GM12878 (cell line): ENCODE results near the gene CRTC1. TPM values are rescaled to one million over a fixed set of nuclear protein-coding genes. Genes with fewer than 3 reads are reported as not detected.

Source experiments
- ATAC-seq: fragments of 200-7000 bp; cut with Tn5 transposase; 3 replicates; pipeline ENCODE4 v1.9.1; 2020; ENCODE audit warnings: mild to moderate bottlenecking, moderate library complexity
- BruUV-seq: library from RNA; stranded (reverse); fragments of 400-500 nt; replicated peaks from 2 replicates; lab custom pipeline; 2021; lab: Mats Ljungman, UMichigan
- CTCF ChIA-PET: fragments of 300-600 bp; sonication (Branson Sonifier 250); formaldehyde crosslinking; extraction: SDS; loops from one replicate; lab custom pipeline; 2021; ENCODE audit warnings: inconsistent platforms; lab: Yijun Ruan, JAX
- POLR2A ChIA-PET: fragments of 350-600 bp; formaldehyde crosslinking; extraction: SDS; loops from one replicate; lab custom pipeline; 2021; ENCODE audit warnings: inconsistent platforms; lab: Charles Lee
- RAD21 ChIA-PET: fragments of 300-600 bp; sonication (Branson Sonifier 250); formaldehyde crosslinking; loops from one replicate; lab custom pipeline; 2023; ENCODE audit warnings: antibody characterized with exemption; ENCODE audit not compliant: unreplicated experiment; lab: Charles Lee
- SMC1A ChIA-PET: fragments of 300-600 bp; sonication (Branson Sonifier 250); formaldehyde crosslinking; loops from one replicate; lab custom pipeline; 2023; ENCODE audit not compliant: unreplicated experiment, uncharacterized antibody; lab: Charles Lee
- DNase-seq: peaks from one replicate; pipeline ENCODE4 v3.0.0-alpha.2; 2011; ENCODE audit warnings: low read depth, low spot score
- FAIRE-seq: peaks from 3 replicates; lab custom pipeline; 2011; peaks lifted over from hg19 to GRCh38; lab: Jason Lieb, UNC
- H2AFZ ChIP-seq: 2 replicates; pipeline ENCODE4 v1.6.0; 2011; ENCODE audit warnings: low read depth, low read length, control low read depth; ENCODE audit not compliant: control insufficient read depth
- H3K27ac ChIP-seq: 2 replicates; pipeline ENCODE4 v1.5.1; 2011; ENCODE audit warnings: control low read depth; ENCODE audit not compliant: control insufficient read depth, insufficient read depth
- H3K27me3 ChIP-seq, 2 experiments: replicated peaks in 1 of 2; 2 replicates each; pipeline versions ENCODE4 v1.6.0 to v1.6.1; 2011; ENCODE audit warnings: low read length in 1 of 2; ENCODE audit not compliant: control insufficient read depth in 2 of 2, insufficient read depth in 2 of 2
- H3K36me3 ChIP-seq, 2 experiments: 2 replicates each; pipeline ENCODE4 v1.5.1; 2011; ENCODE audit warnings: low read length in 1 of 2; ENCODE audit not compliant: control insufficient read depth in 2 of 2, insufficient read depth in 2 of 2
- H3K4me1 ChIP-seq: 2 replicates; pipeline ENCODE4 v1.6.1; 2011; ENCODE audit warnings: mild to moderate bottlenecking, low read length, moderate library complexity, mixed read lengths; ENCODE audit not compliant: control insufficient read depth, insufficient read depth
- H3K4me2 ChIP-seq: 2 replicates; pipeline ENCODE4 v1.6.0; 2011; ENCODE audit warnings: control low read depth; ENCODE audit not compliant: control insufficient read depth, insufficient read depth
- H3K4me3 ChIP-seq: fragments of 200-600 bp; sonication (generic); 2 replicates; pipeline ENCODE4 v1.5.1; 2016
- H3K79me2 ChIP-seq: 2 replicates; pipeline ENCODE4 v1.6.0; 2011; ENCODE audit warnings: low read length; ENCODE audit not compliant: control insufficient read depth, insufficient read depth
- H3K9ac ChIP-seq: 2 replicates; pipeline ENCODE4 v1.8.0; 2011; ENCODE audit warnings: low read length, control low read depth, mixed read lengths; ENCODE audit not compliant: control insufficient read depth, insufficient read depth
- H3K9me3 ChIP-seq: replicated peaks from 3 replicates; pipeline ENCODE4 v1.5.1; 2011; ENCODE audit warnings: mild to moderate bottlenecking, low read length; ENCODE audit not compliant: control insufficient read depth, insufficient read depth
- H4K20me1 ChIP-seq: 2 replicates; pipeline ENCODE4 v1.6.0; 2011; ENCODE audit not compliant: control insufficient read depth, insufficient read depth
- BCL11A ChIP-seq: IDR thresholded peaks from 2 replicates; pipeline ENCODE4 v1.6.1; 2011; ENCODE audit warnings: low read depth, low read length
- CBFB ChIP-seq: IDR thresholded peaks from 2 replicates; pipeline ENCODE4 v1.6.1; 2016; ENCODE audit warnings: antibody characterized with exemption, low read depth
- HDAC6 ChIP-seq: fragments of 200-600 bp; sonication (generic); IDR thresholded peaks from one replicate; pipeline ENCODE4 v1.8.0; 2017; ENCODE audit warnings: antibody characterized with exemption; ENCODE audit not compliant: unreplicated experiment
- IKZF1 ChIP-seq: fragments of 450-650 bp; conservative IDR thresholded peaks from 2 replicates; pipeline ENCODE4 v1.6.1; 2017; ENCODE audit warnings: antibody characterized with exemption, mild to moderate bottlenecking
- IKZF2 ChIP-seq, 2 experiments: fragments of 450-650 bp; IDR thresholded peaks; 2 replicates each; pipeline ENCODE4 v1.6.1; 2017; ENCODE audit warnings: mild to moderate bottlenecking in 2 of 2, moderate library complexity in 2 of 2
- MEF2A ChIP-seq: IDR thresholded peaks from 2 replicates; pipeline ENCODE4 v1.6.1; 2011; ENCODE audit warnings: low read depth, mild to moderate bottlenecking, low read length, moderate library complexity; ENCODE audit not compliant: insufficient read depth
- MTA3 ChIP-seq: IDR thresholded peaks from 2 replicates; pipeline ENCODE4 v1.6.1; 2012; ENCODE audit warnings: low read length, inconsistent platforms, borderline replicate concordance
- MYB ChIP-seq: fragments of 150-350 bp; IDR thresholded peaks from 2 replicates; pipeline ENCODE4 v1.6.1; 2014; ENCODE audit warnings: mild to moderate bottlenecking, low read depth, low read length, borderline replicate concordance
- NFYA ChIP-seq: IDR thresholded peaks from 2 replicates; pipeline ENCODE4 v1.6.1; 2011; ENCODE audit warnings: low read depth, mild to moderate bottlenecking, low read length, improper control_type of control experiment, borderline replicate concordance
- RBBP5 ChIP-seq: fragments of 200-600 bp; sonication (generic); conservative IDR thresholded peaks from 2 replicates; pipeline ENCODE4 v1.6.1; 2016
- REST ChIP-seq: IDR thresholded peaks from 2 replicates; pipeline ENCODE4 v1.6.1; 2012; ENCODE audit warnings: mild to moderate bottlenecking, low read depth, low read length
- SMC3 ChIP-seq: IDR thresholded peaks from 2 replicates; pipeline ENCODE4 v1.6.1; 2011; ENCODE audit warnings: low read length, improper control_type of control experiment, borderline replicate concordance
- SREBF1 ChIP-seq: IDR thresholded peaks from 2 replicates; pipeline ENCODE4 v1.6.1; 2012; ENCODE audit warnings: mild to moderate bottlenecking, low read length
- SUPT20H ChIP-seq: IDR thresholded peaks from 2 replicates; pipeline ENCODE4 v1.6.1; 2011; ENCODE audit warnings: low read depth, mild to moderate bottlenecking, low read length, moderate library complexity, borderline replicate concordance; ENCODE audit not compliant: control insufficient read depth
- ZBTB4 ChIP-seq: fragments of 450-650 bp; formaldehyde crosslinking; IDR thresholded peaks from 2 replicates; pipeline ENCODE4 v1.4.0; 2022; ENCODE audit warnings: mild to moderate bottlenecking, moderate library complexity
- ZZZ3 ChIP-seq: IDR thresholded peaks from 2 replicates; pipeline ENCODE4 v1.6.1; 2011; ENCODE audit warnings: low read depth; ENCODE audit not compliant: control insufficient read depth, insufficient read length
- WGBS: methylation state at CpG from one replicate; pipeline ENCODE4 v1.1.6; 2016; ENCODE audit warnings: low lambda C conversion rate; ENCODE audit not compliant: insufficient replicate concordance, insufficient coverage; ENCODE audit errors: missing lambda C conversion rate; 5-methylcytosine and 5-hydroxymethylcytosine counted together
- in situ Hi-C: fragments of 300-500 bp; cut with MboI; formaldehyde crosslinking; loops from 9 replicates; pipeline ENCODE4 v1.14.3; 2018; ENCODE audit warnings: mixed read lengths
- intact Hi-C: fragments of 100-400 bp; cut with micrococcal nuclease; formaldehyde crosslinking; loops from one replicate; pipeline ENCODE4 v1.14.2; 2022; ENCODE audit not compliant: unreplicated experiment
- polyA plus RNA-seq, 11 experiments: library from polyadenylated mRNA; depleted of rRNA in 4 of 11; unstranded in 6 of 11; stranded (reverse) in 5 of 11; fragments of >200 nt; fragmentation: Nextera tagmentation in 4 of 11; fragmentation: Illumina TruSeq in 1 of 11; extraction: Ambion mirVana in 4 of 11; extraction: Trizol in 1 of 11; gene quantifications; 1 replicate in 1 of 11; 2 replicates in 10 of 11; pipeline versions ENCODE4 v1.2.1 to v1.2.3, GENCODE V29; 2011 to 2016; ENCODE audit warnings: inconsistent platforms in 2 of 11, missing spikeins in 2 of 11, low read depth in 1 of 11
- total RNA-seq, 4 experiments: library from RNA; depleted of rRNA in 3 of 4; stranded (reverse); fragments of >200 nt in 3 of 4; fragmentation: Illumina TruSeq in 1 of 4; extraction: Trizol in 1 of 4; gene quantifications; 2 replicates each; pipeline versions ENCODE4 v1.2.1 to v1.2.3, GENCODE V29; 2013 to 2021

The CRTC1 gene
- total and polyA plus RNA-seq, 10 of the 15 experiments (the other 5 are each of a cell fraction or from before 2014, with no cell fraction given): 0.02 to 4.6 (median 1.1) TPM; not detected in 1

- in situ Hi-C loops (no loop called here), intact Hi-C loops (no loop called here)
- WGBS: 33% methylated on average over 5 of the region's 5 CpGs
- H3K27ac ChIP-seq: no peak overlapping the region
- H4K20me1 ChIP-seq: no peaks in the 10 kb centered on the region
- TF ChIP-seq IKZF1 (no peak), SMC3 (no peak), CBFB (no peak), ZBTB4 (CRISPR knock-in tag) (no peak), ZZZ3 (no peak), REST (no peak), RBBP5 (no peak), IKZF2 (IDR thresholded peaks at IDR 0.05) (no peak), HDAC6 (no peak), MEF2A (no peak), SUPT20H (no peak), MTA3 (no peak), MYB (no peak), BCL11A (no peak), NFYA (no peak), SREBF1 (no peak)
- DNase-seq (no peak), FAIRE-seq (no peak), ATAC-seq (no peak)
- no peak overlapping the region for H2AFZ ChIP-seq
- ChIA-PET SMC1A (no interaction called here), CTCF (no interaction called here), POLR2A (no interaction called here), RAD21 (no interaction called here)
- no peaks in the 10 kb centered on the region for H3K4me1 ChIP-seq
- no TSS peak for BruUV-seq
- H3K27me3 ChIP-seq: no peaks in the 10 kb centered on the region
- no peak overlapping the region for H3K9ac ChIP-seq
- no peak overlapping the region for H3K4me3 ChIP-seq
- no peak overlapping the region for H3K4me2 ChIP-seq
- H3K9me3 ChIP-seq: no peaks in the 10 kb centered on the region
- H3K36me3 ChIP-seq: no peaks in the 10 kb centered on the region; a peak in 1 of 4 replicates
- no peaks in the 10 kb centered on the region for H3K79me2 ChIP-seq
These were observed 31.9 kb downstream of the CRTC1 start for GRCh38 chr19:18715416-18715815.
